Stimulated activated CD4-positive, alpha-beta T cell treated with anti-CD3 and anti-CD28 coated beads, Interleukin-1b, Interleukin-23, amount 100 ng/mL, for 4 hours (primary cell): ENCODE results near the gene TTC23L.
A peak's percentile ranks its signal among the peaks of the same experiment; 100 is the strongest.
"Not testable (repeated sequence)": the region's sequence is repeated elsewhere in the genome, so short reads cannot be mapped to it uniquely, and the experiment has no call there.

Source experiments
- DNase-seq, 2 donors: peaks; one replicate each; pipeline ENCODE4 v3.0.0-alpha.2; 2020; ENCODE audit warnings: low read depth in 2 of 2

TTC23L gene

GRCh38 chr5:34838785-34839714, at the start of gene TTC23L:
Gene TTC23L (plus strand): TSS chr5:34839164. CDS start chr5:34840672, 1,508 bp downstream.
- peak; percentile 79 to 83 for DNase-seq

GRCh38 chr5:34789639-34790038, 49.3 kb upstream of the TTC23L start:
- no peak for DNase-seq

GRCh38 chr5:34790069-34790468, 48.9 kb upstream of the TTC23L start:
- DNase-seq = no peak

- DNase-seq = no peak
These were observed 47.2 kb upstream of the TTC23L start for GRCh38 chr5:34791761-34792244.

GRCh38 chr5:34802834-34803563, 36.0 kb upstream of the TTC23L start:
- DNase-seq = no peak

- DNase-seq = no peak
These were observed 34.8 kb upstream of the TTC23L start for GRCh38 chr5:34803974-34804732.

GRCh38 chr5:34804913-34805312, 34.1 kb upstream of the TTC23L start:
- DNase-seq = no peak

GRCh38 chr5:34806532-34806931, 32.4 kb upstream of the TTC23L start:
- no peak for DNase-seq

- no peak for DNase-seq
These were observed 27.3 kb upstream of the TTC23L start for GRCh38 chr5:34811706-34812105.

- DNase-seq = no peak
These were observed 25.5 kb upstream of the TTC23L start for GRCh38 chr5:34813509-34813908.

GRCh38 chr5:34817558-34818351, 21.2 kb upstream of the TTC23L start:
- DNase-seq = no peak

- DNase-seq = no peak
These were observed 20.2 kb upstream of the TTC23L start for GRCh38 chr5:34818717-34819116.

GRCh38 chr5:34820593-34820992, 18.4 kb upstream of the TTC23L start:
- no peak for DNase-seq

- no peak for DNase-seq
These were observed 15.8 kb upstream of the TTC23L start for GRCh38 chr5:34822956-34823715.

GRCh38 chr5:34826347-34826746, 12.6 kb upstream of the TTC23L start:
- no peak for DNase-seq

- DNase-seq = no peak
These were observed 11.1 kb upstream of the TTC23L start for GRCh38 chr5:34827588-34828506.

- not testable (repeated sequence) for DNase-seq
These were observed 8.1 kb upstream of the TTC23L start for GRCh38 chr5:34830827-34831226.

- no peak for DNase-seq
These were observed 7.7 kb upstream of the TTC23L start for GRCh38 chr5:34831303-34831702.

GRCh38 chr5:34832568-34832967, 6.4 kb upstream of the TTC23L start:
- DNase-seq = no peak
